Prostate gland (tissue), 2 donors: Measurements from ENCODE around the gene WFS1. TPM values are rescaled to one million over a fixed set of nuclear protein-coding genes. Genes with fewer than 3 reads are reported as not detected.

ENCODE experiments used
- DNase-seq: peaks from one replicate; pipeline ENCODE4 v3.0.0-alpha.2; 2019; ENCODE audit warnings: low spot score
- H3K27ac ChIP-seq, 2 donors: fragments of 200-600 bp; sonication (generic); 2 replicates each; pipeline ENCODE4 v1.5.1; 2017 to 2019
- H3K27me3 ChIP-seq: fragments of 200-600 bp; sonication (generic); replicated peaks from 2 replicates; pipeline ENCODE4 v1.5.1; 2019; ENCODE audit not compliant: insufficient read depth
- H3K36me3 ChIP-seq, 2 donors: fragments of 200-600 bp; sonication (generic); 1 replicate in 1 of 2; 2 replicates in 1 of 2; pipeline versions ENCODE4 v1.5.1 to v1.8.1; 2017 to 2019
- H3K4me1 ChIP-seq: fragments of 200-600 bp; sonication (generic); replicated peaks from 2 replicates; pipeline ENCODE4 v1.5.1; 2019
- H3K4me3 ChIP-seq, 2 donors: fragments of 200-600 bp; sonication (generic); 2 replicates each; pipeline ENCODE4 v1.5.1; 2017 to 2019
- H3K9me3 ChIP-seq: fragments of 200-600 bp; sonication (generic); 2 replicates; pipeline ENCODE4 v1.5.1; 2017
- CTCF ChIP-seq, 4 experiments: fragments of 200-600 bp in 2 of 4; fragments of 450-650 bp in 2 of 4; sonication (generic) in 2 of 4; IDR thresholded peaks; 1 replicate in 3 of 4; 2 replicates in 1 of 4; pipeline ENCODE4 v1.5.1; 2016 to 2019; ENCODE audit warnings: antibody characterized with exemption in 4 of 4, mild to moderate bottlenecking in 2 of 4, moderate library complexity in 2 of 4
- POLR2A ChIP-seq: fragments of 450-650 bp; IDR thresholded peaks from one replicate; pipeline ENCODE4 v1.6.1; 2016; ENCODE audit warnings: antibody characterized with exemption, mild to moderate bottlenecking
- POLR2AphosphoS5 ChIP-seq: sonication (generic); formaldehyde crosslinking; IDR thresholded peaks from one replicate; pipeline ENCODE4 v1.6.1; 2017; ENCODE audit warnings: antibody characterized with exemption
- WGBS: methylation state at CpG from one replicate; pipeline ENCODE4 v1.1.5; 2018; 5-methylcytosine and 5-hydroxymethylcytosine counted together
- intact Hi-C: fragments of 100-400 bp; cut with DNase I; formaldehyde crosslinking; loops from one replicate; pipeline ENCODE4 v1.14.2; 2022
- total RNA-seq, 2 donors: library from RNA; depleted of rRNA; stranded (reverse); fragments of >200 nt; gene quantifications; one replicate each; pipeline ENCODE4 v1.1.0, GENCODE V29; 2016

The WFS1 gene
- total RNA-seq, 2 donors from 2014 or later: 53.4 to 169 TPM

GRCh38 chr4:6230827-6231662, 38.6 kb upstream of the WFS1 start:
- DNase-seq: no peak
- H3K27me3 ChIP-seq: no peaks in the 10 kb centered on the region
- no peak overlapping the region for H3K27ac ChIP-seq
- no peaks in the 10 kb centered on the region for H3K9me3 ChIP-seq
- H3K36me3 ChIP-seq: no peaks in the 10 kb centered on the region
- H3K4me1 ChIP-seq: no peaks in the 10 kb centered on the region
- H3K4me3 ChIP-seq: no peak overlapping the region
- intact Hi-C loops: no loop called here
- 92% methylated on average over 21 of the region's 21 CpGs for WGBS
- TF ChIP-seq POLR2AphosphoS5: no peak
- TF ChIP-seq POLR2A: no peak
- no peak for TF ChIP-seq CTCF (IDR thresholded peaks at IDR 0.05)

GRCh38 chr4:6231663-6232165, 37.9 kb upstream of the WFS1 start:
- Histone ChIP-seq H3K9me3 (no peaks in the 10 kb centered on the region), H3K27me3 (no peaks in the 10 kb centered on the region), H3K27ac (no peak overlapping the region), H3K4me1 (no peaks in the 10 kb centered on the region), H3K4me3 (no peak overlapping the region), H3K36me3 (no peaks in the 10 kb centered on the region)
- 72% methylated on average over 7 of the region's 7 CpGs for WGBS
- TF ChIP-seq POLR2A (no peak), POLR2AphosphoS5 (no peak), CTCF (IDR thresholded peaks at IDR 0.05) (no peak)
- intact Hi-C loops: no loop called here
- DNase-seq: no peak

- no peak overlapping the region for H3K4me3 ChIP-seq
- DNase-seq: no peak
- no peaks in the 10 kb centered on the region for H3K27me3 ChIP-seq
- no peaks in the 10 kb centered on the region for H3K36me3 ChIP-seq
- H3K9me3 ChIP-seq: no peaks in the 10 kb centered on the region
- intact Hi-C loops: no loop called here
- TF ChIP-seq CTCF (IDR thresholded peaks at IDR 0.05) (no peak), POLR2A (no peak), POLR2AphosphoS5 (no peak)
- 88% methylated on average over 30 of the region's 30 CpGs for WGBS
- H3K27ac ChIP-seq: no peak overlapping the region
- H3K4me1 ChIP-seq: no peaks in the 10 kb centered on the region
Observed at GRCh38 chr4:6232836-6233785, 36.5 kb upstream of the WFS1 start.

GRCh38 chr4:6233929-6234328, 35.7 kb upstream of the WFS1 start:
- no peak overlapping the region for H3K4me3 ChIP-seq
- H3K36me3 ChIP-seq: no peaks in the 10 kb centered on the region
- no peaks in the 10 kb centered on the region for H3K4me1 ChIP-seq
- no peak for DNase-seq
- no peak overlapping the region for H3K27ac ChIP-seq
- no peaks in the 10 kb centered on the region for H3K9me3 ChIP-seq
- no peaks in the 10 kb centered on the region for H3K27me3 ChIP-seq
- intact Hi-C loops: no loop called here
- 75% methylated on average over 6 of the region's 6 CpGs for WGBS
- no peak for TF ChIP-seq POLR2AphosphoS5
- no peak for TF ChIP-seq POLR2A
- no peak for TF ChIP-seq CTCF (IDR thresholded peaks at IDR 0.05)
